Stimulated activated CD8-positive, alpha-beta memory T cell treated with anti-CD3 and anti-CD28 coated beads, Interleukin-7, amount 100 ng/mL, for 1 hour (primary cell): ENCODE results near the gene CCDC102B.
"Not testable (repeated sequence)": the region's sequence is repeated elsewhere in the genome, so short reads cannot be mapped to it uniquely, and the experiment has no call there.

ENCODE experiments used
- DNase-seq, 2 donors: peaks; one replicate each; pipeline ENCODE4 v3.0.0-alpha.2; 2020; ENCODE audit warnings: low read depth in 2 of 2

CCDC102B gene

DNA sequence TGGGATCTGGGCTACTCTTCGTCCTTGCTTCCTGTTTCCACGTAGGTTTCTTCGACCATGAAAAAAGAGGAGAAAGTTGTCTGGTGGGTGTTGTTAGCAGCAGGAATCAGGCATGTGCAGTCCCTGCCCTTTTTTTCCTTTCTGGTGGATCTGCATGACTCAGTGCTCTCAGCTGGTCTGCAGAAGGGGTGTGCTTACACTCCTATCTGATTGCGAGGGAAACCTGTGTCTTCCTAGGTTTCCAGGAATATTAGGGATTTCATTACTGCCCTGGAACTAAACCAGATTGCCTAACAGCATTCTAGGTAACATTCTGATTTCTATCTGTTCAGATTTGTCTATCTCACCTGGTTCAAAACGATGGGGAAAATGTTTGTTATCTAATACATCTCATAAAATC lies 174.3 kb downstream of the CCDC102B start:
- DNase-seq, result no peak

DNA sequence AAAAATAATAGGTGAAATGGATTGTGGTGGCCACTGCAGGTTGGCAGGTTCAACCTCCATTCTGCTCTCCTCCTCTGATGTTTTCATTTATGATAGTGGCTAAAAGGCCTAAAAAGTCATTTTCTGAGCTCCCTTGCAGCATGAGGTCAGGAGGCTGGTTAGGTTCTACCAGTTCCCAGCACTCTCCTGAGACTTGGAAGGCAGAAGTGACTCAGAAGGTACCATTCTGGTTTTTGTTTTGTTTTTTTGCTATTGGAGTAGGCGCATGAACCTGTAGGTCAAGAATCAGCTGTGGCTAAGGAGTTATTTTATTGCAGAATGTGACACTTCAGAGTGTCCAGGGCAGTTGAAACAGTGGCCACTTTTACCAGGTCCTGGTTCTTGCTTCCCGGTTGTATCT lies 181.9 kb downstream of the CCDC102B start:
- DNase-seq, result no peak

DNA sequence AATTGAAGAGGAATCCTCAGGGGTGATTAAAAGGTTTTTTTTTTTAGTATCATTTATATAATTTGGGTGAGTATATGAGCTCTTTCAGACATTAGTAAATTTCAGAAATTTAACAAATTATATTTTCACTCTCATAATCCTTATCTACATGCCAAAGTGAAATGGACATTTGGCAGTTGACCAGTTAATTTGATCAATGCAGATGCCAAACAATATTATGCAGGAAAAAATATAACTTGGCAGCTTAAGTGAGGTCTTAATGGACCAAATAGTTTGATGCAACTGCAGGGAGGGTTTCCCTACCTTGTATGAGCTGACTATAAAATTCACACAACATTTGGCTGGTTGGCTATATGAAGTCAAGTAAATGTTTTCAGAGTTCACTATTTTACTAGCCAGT lies 185.2 kb downstream of the CCDC102B start:
- no peak for DNase-seq

DNA sequence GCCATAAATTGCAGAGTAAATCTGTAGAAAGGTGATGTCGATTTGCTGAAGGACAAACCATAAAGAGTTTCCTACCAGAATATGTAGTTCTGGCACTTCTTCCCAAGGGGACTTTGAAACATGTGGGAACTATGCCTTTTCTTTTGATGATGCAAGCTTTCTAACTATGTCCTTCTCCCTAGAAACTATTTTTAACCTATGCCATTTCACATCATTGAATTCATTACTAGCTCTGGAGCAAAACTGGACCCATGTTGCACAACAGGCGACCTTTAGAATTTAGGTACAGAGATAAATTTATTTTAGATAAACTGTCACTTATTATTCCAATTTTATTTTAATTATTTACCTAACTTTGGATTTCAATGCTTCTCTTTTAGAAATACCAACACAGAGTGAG lies 186.5 kb downstream of the CCDC102B start:
- no peak for DNase-seq

DNA sequence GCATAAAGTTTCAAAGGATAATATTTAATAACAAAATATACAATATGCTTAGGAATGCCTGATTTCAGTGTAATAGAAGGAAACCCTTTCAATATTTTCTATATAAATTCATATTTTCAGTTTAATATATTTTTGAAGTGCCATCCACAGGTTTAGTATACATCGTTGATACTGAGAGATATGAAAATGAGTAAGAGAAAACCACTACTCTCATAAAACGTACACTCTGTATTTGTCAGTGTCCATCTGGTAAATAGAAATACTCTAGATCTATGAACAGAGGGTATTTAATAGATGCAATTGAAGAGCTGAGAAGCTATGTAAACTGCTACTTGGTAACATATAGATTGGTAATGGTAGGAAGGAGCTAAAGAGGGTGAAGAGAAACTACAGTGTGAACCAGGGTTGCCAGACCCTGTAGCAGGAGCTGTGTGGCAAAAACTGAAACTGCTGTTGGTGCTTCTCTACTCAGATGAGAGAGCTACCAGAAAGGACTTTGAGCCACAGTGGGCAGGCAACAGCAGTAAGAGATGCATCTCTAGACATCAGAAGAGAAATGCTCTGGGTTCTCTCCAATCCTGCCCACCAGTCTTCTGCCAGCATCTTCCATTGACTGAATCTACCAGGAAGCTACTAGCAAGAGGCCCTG lies 187.4 kb downstream of the CCDC102B start:
- no peak for DNase-seq

DNA sequence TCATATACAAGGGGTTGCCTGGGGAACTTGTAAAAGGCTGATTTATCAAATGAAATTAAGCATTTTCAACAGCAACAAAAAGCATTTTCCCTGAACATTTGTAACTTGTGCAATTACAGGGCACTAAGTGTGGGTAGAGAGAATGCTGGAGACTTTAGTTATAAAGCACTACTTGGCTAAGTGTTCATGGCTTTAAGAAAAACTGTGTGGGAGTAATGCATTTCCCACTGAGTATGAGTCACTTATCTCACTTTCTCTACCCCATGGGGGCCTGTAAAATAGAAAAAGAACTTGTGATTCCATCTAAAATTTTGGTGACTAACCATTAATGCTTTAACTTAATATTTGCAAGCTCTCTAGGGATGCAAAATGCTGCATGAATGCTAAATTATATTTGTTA lies 193.4 kb downstream of the CCDC102B start:
- no peak for DNase-seq

DNA sequence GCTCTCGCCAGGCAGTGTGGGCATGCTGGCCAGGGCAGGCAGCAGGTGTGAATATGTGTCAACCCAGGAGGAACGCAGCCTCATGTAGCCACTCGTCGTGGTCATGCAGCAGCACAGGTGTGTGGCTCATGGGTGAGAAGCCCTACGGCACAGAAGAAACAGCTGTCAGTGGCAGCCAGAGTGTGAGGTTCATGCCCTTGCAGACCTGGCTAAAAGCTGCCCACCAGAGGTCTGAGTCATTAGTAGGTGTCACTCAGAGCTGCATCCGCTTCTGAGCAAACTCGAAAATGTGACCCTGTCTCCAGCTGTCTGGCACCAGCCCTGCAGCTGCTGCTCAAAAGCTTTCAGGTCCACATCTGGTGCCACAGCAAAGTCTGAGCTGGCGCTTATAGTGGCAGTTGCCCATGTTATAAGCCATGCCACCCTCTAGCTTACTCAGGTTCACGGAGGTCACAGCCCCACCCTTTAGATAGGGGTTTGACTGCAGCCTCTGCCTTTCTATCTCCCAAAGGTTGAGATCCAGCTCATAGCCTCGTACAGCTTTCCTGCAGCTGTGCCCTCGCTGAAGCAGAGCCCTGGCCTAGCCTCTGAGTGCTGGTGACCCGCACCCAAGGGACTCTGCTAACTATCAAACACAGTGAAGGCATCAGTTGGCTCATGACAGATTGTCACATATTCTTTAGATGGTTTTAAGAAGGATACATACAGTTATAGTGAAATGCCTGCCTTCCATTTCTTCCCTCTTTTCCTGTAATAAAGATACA lies 195.0 kb downstream of the CCDC102B start:
- DNase-seq, result no peak

DNA sequence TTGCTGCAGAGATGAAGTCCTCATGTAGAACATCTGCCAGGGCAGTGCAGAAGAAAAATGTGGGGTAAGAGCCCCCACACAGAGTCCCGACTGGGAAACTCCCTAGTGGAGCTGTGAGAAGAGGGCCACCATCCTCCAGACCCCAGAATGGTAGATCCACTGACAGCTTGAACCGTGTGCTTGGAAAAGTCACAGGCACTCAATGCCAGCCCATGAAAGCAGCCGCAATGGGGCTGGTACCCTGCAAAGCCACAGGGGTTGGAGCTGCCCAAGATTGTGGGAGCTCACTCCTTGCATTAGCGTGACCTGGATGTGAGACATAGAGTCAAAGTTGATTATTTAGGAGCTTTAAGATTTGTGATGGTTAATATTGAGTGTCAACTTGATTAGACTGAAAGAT lies 197.8 kb downstream of the CCDC102B start:
- DNase-seq, result no peak

DNA sequence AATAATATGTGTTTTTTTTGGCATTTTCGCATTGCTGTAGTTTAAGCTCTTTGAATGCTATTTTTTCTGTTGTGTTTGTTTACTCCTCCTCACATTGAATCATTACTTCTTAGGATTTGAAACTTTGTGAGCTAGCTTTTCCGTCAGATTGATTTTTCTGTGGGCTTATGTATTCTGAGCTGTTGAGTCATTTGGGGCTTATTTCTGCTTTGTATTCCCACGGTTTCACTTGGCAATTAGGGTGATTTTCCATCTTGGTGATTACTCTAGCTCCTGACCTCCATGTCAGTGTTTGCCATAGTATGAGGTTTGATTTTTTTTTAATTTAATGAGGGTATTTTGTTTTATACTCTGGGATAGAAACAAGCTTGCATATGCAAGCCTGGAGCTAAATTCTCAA lies 200.0 kb downstream of the CCDC102B start:
- DNase-seq, result no peak

DNA sequence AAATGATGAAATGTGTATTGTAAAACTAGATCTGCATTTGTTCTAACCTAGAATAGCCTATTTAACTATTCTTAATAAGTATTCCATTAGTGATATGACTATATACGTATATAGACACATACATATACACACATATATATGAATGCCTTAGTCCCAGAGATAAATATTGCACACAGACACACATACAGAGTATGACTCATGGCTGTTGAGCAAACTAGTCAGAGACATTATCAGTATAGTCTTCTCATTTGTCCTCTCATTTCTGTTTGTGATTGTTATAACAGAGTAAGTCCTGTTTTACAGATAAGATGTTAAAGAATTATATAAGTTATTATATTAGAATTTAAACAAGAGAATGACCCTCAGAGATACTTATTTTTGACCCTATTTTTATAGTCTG lies 202.5 kb downstream of the CCDC102B start:
- DNase-seq, result no peak

DNA sequence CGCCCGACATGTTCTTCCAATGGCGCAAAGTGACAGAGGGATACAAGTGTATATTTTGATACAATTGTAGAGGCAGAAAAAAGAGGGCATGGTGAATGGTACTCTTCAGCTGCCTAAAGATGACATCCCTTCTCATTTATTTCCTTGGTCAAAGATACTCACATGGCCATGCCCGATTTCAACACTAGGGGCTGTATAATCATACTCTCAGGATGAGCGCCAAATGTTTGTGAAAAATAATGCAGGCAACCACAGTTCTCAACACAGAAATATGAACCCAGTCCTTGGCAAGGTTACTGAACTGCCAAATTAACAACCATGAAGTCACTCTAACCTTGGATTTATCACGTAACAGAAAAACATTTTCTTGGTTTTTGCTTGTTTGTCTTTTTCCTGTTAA lies 204.4 kb downstream of the CCDC102B start:
- no peak for DNase-seq

DNA sequence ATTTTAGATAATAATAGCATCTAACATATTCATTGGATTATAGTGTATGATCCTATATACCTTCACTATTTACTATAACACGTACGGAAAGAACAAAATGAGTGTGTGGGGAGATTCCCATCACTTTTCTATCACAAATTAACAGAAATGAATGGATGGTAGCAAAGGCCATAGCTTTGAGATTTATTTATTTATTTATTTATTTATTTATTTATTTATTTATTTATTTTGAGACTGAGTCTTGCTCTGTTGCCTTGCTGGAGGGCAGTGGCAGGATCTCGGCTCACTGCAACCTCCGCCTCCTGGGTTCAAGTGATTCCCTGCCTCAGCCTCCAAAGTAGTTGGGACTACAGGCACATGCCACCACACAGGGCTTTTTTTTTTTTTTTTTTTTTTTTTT lies 208.3 kb downstream of the CCDC102B start:
- DNase-seq, result not testable (repeated sequence)

DNA sequence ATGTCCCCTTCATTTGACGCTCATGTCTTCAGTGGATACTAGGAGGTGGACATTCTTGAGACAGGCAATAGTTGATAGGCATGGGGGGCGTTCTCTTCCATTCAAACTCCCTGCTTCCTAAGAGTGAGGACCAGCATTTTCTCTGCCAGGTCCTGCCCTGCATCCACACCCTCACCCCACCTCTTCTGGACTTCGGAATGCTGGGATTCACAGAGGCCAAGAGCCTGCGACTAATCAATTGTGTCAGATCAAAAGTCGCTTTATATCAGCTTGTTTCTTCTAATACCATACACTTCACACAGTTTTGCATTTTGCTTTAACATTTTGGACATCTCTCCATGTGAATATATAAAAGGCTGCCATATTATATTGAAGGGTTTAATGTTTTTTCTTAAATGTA lies 210.7 kb downstream of the CCDC102B start:
- DNase-seq, result no peak

DNA sequence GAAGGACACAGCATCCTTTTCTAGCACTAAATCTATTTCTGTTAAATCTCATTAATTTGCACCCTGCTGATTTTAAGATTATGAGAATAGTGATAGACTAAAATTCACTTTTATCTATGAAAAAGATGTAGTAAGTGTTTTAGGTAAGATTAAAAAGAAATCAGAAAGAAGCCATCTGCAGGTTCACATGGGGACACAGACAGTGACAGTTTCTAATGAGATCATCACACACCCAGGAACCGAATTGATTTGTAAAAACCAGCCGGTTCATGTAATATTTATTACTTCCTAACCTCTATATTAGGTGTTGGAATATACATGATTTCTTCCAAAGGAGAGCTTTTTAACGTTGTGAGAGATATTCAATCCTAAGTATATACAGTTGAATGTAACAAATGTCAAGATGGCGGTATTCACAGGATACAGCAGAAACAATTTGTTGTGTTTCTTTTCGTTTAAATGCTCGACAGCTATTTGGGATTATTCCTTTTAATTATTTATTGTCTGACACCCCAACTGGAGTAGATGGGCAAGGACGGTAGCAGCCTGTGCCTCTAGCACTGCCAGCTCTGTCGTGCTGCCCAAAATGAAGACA lies 223.4 kb downstream of the CCDC102B start:
- no peak for DNase-seq

DNA sequence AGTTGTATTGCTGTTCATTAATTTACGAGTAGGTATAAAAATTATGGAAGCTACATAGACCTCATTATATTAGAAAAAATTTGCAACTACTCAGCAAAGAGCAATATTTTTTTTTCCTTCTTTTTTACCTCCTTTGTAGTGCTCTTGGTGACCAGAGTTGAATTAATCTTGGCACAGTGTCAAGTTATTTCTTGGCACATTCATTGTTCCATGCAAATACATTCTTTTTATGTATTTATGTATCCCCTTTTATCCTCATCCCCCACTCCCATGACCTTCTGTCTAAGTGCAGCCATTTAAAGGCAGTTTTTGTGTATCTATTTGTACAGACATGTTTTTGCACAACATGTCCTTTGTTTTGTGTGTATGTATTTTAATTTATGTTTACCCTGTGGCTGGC lies 224.5 kb downstream of the CCDC102B start:
- no peak for DNase-seq

DNA sequence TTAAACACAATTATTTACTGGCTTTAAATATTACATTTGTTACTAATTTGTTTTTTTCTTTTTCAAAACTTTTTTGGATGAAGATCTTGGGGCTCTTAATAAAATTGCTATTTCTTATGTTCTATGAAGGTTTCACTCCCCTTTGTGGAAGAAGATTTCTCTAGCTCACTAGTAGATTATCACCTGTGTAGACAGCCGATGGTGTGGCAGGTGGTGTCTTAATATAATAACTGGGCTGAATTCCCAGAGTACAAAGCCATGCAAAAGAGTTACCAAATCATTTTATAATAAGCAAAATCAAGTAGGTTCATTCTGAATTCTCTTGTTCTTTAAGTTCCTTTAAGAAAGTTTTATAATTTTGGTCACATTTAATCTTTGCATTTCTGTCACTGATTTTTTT lies 233.7 kb downstream of the CCDC102B start:
- DNase-seq, result no peak

DNA sequence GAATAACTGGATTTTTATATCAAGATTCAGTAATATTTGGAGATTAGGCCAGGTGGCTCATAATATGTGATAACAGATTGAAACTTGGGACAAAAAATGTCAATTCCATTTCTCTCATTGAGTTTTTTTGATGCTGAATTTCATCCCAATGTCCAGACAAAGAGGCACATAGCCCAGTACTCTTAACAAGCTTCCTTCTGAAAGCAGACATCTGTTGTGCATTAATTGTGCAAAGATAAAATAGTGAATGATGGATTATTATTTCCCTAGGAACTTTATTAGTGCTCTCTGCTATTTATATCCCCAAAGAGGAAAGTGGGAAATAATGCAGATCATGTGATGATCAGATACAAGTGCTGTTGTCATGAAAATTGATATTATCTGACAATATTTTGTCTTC lies 234.1 kb downstream of the CCDC102B start:
- DNase-seq, result no peak

DNA sequence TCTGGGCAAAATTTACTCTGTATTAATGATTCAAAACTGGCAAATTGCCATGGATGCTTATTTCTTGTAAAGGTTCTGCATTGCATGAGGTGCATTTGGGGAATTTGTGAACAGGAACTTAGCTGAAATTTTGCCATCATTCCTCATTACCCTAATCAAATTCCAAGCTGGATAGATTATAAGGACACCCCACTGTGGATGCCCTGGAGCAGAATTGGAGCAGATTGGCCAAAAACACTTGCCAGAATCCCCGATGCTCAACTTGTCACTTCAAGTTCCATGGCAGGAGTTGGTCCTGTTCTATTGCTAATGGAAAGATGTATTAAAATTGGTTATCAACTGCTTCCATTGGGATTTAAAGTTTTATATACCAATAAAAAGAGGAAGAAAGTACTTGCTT lies 237.9 kb downstream of the CCDC102B start:
- no peak for DNase-seq

DNA sequence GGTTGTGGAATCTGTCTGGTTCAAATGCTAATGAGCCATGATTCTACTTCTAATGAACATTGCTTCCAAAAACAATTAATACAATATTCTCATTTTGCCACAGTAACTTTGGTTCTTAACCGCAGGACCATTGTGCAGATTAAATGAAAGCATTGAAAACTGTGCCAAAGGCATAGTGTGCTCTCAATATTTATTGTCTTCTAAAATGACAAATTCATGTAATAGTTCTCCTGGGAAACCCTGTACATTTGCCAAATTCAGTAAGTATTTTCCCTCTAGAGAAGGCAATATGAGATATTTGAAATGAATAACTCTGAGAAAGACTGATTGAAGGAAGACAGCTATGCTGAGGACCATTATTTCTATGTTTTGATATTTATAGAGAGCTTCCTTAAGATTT lies 246.3 kb downstream of the CCDC102B start:
- DNase-seq, result no peak

DNA sequence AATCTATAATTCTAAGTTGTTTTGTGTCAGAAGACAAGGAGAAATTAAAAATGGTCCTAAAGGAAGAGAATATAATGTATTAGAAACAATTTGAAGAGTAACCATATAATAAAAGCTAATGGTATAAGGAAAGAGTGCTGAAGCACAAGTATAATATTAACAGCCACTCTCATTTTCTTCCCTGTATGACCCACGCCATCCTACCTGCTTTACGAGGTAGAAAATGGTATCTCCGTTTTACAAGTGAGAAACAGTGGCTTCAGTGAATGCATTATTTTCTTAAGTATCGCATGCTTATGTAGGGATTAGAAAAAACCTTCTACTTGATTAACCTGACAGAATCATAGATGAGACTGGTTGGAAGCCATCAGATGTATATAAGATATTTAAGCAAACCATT lies 266.2 kb downstream of the CCDC102B start:
- no peak for DNase-seq

DNA sequence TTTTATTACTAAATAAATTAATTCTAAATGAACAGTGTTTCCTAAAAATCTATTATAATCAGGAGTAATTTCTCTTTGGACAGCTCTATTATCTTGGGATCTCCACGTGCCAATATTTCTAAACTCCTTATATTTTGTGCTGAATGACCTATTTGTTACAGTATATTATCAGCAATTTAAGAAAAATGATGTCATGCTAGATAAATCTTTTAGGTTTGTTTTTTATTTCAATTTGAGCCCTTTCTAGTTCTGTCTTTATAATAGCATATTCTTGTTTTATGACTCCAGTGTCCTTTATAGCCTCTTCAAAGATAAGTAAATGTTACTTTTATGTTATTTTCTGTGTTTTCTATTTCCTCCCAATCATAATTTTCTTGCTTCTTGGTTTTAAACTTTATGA lies 269.2 kb downstream of the CCDC102B start:
- no peak for DNase-seq

DNA sequence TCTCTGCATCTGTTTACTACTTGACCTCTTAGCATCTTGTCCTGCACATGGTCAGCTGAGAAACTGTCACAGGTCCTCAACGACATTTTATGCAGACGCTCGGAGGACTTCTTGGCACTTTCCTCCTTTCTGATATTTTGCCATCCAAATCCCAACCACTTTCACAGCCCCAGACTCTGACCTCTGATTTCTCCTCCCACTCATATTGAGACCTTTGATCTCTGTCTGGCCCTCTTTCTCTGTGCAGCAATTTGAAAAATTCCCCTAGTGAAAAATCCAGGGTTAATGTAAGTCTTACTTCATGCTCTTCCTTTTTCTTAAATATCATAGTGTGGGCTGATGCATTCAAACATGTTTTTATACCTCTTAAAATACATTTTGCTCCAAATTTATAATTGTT lies 273.8 kb downstream of the CCDC102B start:
- DNase-seq, result no peak

DNA sequence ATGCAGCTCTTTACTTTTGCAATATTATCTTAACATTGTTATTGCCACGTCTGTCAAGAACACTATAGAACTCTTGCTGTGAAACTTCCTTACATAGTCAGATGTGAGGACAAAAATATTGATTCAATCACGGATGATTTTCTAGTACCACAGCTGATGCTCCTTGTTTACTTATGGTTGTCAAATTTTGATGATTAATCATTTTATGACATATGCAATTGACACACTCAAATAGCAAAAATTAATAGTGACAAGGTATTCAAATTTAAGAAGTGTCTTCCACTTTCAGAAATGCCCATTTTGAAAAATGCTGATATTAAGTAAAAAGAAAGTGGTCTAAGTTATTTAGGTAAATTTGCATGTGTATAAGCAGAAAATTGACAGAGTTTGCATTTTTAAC lies 284.0 kb downstream of the CCDC102B start:
- DNase-seq, result no peak
